ENCODE data around the gene BANK1.

Gene BANK1

GRCh38 chr4:102105983-102106382, 315.5 kb downstream of the BANK1 start:
- in situ Hi-C loops (cut with HindIII; ENCODE audit: low sequenced_read_pairs): no loop called here

GRCh38 chr4:102114118-102114630, 323.6 kb downstream of the BANK1 start:
- in situ Hi-C loops (cut with HindIII; ENCODE audit: low sequenced_read_pairs): no loop called here

GRCh38 chr4:102116121-102116520, 325.6 kb downstream of the BANK1 start:
- in situ Hi-C loops (cut with HindIII; ENCODE audit: low sequenced_read_pairs): no loop called here

GRCh38 chr4:102120846-102121245, 330.3 kb downstream of the BANK1 start:
- in situ Hi-C loops (cut with HindIII; ENCODE audit: low sequenced_read_pairs): no loop called here
